ENCODE data around the gene ZNF653.

Gene ZNF653, protein sequence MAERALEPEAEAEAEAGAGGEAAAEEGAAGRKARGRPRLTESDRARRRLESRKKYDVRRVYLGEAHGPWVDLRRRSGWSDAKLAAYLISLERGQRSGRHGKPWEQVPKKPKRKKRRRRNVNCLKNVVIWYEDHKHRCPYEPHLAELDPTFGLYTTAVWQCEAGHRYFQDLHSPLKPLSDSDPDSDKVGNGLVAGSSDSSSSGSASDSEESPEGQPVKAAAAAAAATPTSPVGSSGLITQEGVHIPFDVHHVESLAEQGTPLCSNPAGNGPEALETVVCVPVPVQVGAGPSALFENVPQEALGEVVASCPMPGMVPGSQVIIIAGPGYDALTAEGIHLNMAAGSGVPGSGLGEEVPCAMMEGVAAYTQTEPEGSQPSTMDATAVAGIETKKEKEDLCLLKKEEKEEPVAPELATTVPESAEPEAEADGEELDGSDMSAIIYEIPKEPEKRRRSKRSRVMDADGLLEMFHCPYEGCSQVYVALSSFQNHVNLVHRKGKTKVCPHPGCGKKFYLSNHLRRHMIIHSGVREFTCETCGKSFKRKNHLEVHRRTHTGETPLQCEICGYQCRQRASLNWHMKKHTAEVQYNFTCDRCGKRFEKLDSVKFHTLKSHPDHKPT

DNA sequence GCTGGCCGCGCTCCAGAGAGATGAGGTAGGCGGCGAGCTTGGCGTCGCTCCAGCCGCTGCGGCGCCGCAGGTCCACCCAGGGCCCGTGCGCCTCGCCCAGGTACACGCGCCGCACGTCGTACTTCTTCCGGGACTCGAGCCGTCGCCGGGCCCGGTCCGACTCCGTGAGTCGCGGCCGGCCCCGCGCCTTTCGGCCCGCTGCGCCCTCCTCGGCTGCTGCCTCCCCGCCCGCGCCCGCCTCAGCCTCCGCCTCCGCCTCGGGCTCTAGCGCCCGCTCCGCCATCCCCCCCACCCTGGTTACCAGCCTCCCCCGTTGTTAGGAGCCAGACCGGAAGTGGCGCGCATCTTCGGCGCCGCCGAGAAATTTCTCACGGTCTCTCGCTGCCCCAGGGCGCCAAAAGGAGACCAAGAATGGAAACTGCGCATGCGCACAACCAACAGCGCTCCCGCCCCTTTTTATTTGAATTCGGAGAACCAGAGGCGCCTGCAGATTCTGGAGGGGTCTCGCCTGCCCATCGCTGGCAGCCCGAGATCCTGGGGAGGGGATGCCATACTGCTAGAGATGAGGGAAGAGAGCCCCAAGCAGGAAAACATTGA lies at the start of gene ZNF653:
Gene ZNF653 (minus strand): TSS at position 336 of the 597 bp plus-strand sequence. CDS start 53 bp downstream, at position 283.
- DNase-seq: peak; percentile 83 to 91 (median 88)

DNA sequence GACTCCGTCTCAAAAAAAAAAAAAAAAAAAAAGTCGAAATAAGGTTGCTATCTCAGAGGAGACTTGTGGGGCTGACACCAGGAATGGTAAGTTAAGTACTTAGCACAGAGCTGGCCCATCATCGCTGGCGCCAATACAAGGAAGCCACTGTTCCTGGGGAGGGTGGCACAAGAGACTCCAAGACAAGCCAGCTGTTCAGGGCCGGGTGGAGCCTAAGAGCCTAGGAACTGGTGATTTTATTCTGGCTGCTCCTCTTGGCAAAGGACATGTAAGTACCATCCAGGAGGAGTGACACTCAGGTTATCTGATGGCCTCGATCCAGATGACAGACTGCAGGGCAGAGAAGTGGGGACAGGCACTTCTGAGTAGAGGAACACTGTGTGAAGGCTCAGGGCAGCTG lies 49.6 kb upstream of the ZNF653 start:
- DNase-seq: no peak

DNA sequence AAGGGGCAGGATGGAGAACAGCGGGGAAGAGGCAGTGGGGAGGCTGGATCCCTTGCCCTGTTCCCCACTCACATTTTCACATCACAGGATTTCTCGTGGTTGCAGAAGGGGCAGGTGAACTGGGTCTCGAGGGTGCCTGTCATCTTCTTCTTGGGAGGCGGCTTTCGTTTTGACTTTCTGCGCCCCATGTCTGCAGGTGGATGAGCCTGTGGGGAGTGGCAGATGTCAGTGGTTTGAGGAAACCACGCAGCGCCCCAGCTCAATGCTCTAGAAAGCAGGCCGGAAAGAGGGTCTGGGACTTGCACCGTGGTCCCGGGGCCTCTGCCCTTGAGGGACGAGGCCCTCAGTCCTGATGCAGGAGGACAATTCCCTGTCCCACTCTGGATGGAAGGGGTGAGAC lies 48.5 kb upstream of the ZNF653 start:
- DNase-seq: no peak

DNA sequence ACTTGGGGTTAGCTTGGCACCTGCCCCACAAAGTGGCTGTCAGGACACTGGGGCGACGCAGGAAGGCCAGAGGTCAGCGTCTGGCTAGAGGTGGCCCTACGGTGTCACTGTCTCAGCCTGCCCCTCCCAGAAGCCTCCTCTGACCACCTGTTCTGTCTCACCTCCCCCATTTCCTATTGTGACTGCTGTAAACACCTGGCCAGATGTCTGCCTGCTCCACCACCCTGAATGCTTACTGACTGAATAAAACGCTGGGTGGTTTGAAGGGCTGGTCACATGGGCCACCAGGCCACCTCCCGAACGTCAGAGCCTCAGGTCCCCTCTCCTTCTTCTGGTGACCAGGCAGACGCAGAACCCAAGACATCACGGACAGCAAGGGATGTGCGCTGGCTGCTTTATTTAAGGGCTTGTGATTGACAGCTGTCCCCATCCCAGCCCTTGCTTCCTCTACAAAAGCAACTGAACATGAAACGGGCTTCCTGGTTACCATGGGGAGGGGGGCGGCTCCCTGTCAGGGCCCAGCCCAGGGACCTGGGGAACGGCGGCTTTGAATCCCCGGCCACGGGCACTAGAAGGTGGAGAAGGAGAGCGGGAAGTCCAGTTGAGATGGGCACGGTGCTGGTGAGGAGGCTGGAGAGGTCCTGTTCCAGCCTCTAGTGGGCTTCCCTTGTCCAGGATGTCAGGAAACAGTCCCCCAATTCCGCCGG lies 47.2 kb upstream of the ZNF653 start:
- no peak for DNase-seq

DNA sequence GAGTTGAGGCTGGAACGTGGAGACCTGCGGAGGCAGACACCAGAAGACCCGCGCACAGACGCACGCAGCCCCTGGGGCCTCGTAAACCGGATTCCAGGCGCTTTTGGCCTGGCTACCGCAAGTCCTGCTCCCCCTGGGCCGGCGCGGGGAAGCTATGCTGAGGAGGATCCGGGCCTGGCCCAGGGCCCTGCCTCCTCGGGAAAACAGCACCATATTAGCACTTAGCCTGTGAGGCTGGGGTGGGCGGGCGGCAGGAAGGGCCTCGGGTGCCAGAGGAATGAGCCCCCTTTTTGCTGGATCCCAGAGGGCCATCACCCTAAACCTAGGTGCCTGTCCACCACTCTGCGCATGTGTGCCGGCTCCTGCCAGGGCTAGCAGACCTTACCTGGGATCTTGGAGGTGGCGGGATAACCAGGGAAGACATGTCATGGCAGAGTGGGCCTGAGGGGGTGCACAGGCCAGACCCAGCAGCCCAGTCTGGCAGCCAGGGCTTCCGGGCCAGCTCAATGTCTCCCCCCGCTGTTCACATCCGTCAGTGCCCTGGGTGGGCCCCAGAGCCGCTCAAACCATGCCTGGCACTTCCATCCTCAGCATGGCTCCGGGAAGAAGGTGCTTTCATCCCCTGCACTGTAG lies 46.1 kb upstream of the ZNF653 start:
- DNase-seq: no peak

DNA sequence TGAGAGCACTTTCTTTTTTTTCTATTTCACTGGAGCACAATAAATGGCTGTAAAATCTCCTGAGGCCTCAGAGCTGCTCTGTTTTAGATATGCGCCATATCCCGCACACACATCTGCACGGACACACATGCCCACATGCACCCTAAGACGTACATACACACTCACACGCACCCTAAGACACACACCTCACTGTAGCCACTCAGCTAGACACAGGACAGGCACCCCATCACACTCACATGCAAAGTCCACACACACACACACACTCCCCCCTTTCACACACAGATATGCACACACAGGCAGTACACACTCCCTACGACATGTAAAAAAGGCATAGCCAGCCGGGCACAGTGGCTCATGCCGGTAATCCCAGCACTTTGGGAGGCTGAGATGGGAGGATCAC lies 44.6 kb upstream of the ZNF653 start:
- DNase-seq: no peak

DNA sequence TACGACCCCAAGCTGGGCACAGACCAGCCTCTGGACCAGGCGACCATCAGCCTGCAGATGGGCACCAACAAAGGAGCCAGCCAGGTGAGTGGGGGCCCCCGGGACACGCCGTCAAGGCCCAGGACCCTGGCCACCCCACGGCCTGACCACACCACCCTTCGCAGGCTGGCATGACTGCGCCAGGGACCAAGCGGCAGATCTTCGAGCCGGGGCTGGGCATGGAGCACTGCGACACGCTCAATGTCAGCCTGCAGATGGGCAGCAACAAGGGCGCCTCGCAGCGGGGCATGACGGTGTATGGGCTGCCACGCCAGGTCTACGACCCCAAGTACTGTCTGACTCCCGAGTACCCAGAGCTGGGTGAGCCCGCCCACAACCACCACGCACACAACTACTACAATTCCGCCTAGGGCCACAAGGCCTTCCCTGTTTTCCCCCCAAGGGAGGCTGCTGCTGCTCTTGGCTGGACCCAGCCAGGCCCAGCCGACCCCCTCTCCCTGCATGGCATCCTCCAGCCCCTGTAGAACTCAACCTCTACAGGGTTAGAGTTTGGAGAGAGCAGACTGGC lies 43.8 kb upstream of the ZNF653 start:
- DNase-seq: no peak

DNA sequence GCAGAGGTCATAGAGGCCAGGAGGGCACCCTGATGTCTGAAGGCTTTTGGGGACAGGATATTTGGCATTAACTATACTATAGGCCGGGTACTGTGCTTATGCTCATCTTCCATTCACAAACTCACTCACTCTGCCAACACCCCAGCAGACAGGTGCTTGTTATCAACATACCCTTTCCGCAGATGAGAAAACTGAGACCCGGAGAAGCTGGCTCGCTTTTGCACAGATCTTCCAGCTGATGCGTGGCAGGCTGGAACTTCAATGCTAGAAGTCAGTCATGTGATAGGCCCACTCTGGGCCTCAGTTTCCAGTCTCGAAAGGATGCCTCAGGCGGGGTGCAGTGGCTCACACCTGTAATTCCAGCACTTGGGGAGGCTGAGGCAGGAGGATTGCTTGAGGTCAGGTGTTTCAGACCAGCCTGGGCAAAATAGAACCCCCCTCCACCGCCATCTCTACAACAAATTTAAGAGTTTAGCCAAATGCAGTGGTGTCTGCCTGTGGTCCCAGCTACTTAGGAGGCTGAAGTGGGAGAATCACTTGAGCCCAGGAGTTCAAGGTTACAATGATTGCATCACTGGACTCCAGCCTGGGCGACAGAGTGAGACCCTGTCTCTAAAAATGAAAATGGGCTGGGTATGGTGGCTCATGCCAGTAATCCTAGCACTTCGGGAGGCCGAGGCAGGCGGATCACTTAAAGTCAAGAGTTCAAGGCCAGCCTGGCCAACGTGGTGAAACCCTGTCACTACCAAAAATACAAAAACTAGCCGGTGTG lies 42.5 kb upstream of the ZNF653 start:
- no peak for DNase-seq

DNA sequence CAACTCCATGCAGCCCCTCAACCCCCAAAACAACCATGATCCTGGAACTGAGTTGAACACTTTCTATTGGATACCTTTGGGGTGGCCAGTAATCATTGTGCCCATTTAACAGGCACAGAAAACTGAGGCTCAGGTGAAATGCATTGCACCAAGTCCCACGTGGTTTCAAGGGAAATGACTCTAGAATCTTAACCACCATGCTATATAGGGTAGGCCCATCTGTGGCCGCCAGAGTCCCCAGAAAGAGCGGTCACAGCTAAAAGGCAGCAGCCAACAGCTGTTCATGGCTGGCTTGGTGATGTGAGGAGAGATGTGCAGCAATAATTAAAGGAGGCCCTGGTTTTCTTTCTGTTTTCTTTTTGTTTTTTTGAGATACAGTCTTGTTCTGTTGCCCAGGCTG lies 35.6 kb upstream of the ZNF653 start:
- DNase-seq: no peak

DNA sequence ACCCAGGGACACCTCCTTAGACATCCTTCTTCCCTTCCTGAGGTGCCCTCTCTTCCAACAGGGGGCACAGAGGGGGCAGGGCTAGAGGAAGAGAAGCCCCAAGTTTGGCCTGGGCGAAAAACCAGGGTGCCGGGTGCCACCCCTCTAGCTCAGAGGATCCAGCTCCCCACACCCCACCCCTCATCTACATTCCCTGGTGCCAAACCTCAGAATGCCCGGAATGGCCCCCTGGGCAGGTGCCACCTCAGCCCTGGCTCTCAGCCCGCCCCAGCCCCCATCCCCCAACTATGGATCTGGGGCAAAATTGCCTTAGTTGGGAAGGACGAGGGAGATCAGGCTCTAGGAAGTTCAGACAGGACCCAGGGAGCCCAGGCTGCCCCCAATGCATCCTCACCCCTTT lies 35.0 kb upstream of the ZNF653 start:
- DNase-seq: no peak

DNA sequence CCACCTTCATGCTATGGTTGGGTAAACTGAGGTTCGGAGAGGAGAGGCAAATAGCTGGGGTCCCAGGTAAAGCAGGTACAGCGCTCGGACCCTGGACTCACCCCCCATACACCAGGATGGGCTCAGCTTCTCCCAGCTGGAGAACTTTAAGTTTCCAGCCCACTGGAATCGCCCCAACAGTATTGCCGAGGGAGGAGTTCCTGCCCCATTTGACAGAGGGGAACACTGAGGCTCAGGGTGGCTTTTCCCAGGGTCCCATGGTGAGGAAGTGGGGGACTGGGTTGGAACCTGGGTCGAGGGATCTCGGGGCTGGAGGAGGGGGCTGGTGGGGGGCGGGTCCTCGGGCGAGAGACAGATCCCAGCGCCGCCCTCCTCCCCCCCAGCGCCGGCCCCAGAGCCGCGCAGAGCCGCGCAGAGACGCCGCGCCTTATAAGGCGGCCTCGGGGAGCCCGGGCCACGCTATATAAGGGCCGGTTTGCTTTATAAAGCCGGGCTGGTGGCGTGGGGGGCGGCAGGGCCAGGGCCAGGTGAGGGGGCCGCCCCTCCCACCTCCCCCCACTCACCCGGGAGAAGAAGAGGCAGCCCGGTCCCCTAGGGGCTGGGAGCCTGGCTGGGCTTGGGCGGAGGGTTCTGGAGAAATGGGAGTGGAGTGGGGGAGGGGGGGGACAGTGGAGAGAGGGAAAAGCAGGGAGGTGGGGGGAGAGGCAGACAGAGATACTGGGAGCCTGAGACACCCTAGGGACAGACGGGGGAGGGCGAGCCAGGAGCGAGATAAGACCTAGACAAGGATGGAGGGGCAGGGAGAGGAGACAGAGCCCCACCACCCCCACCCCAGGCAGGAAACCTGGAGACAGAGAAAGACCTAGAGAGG lies 34.1 kb upstream of the ZNF653 start:
- no peak for DNase-seq

DNA sequence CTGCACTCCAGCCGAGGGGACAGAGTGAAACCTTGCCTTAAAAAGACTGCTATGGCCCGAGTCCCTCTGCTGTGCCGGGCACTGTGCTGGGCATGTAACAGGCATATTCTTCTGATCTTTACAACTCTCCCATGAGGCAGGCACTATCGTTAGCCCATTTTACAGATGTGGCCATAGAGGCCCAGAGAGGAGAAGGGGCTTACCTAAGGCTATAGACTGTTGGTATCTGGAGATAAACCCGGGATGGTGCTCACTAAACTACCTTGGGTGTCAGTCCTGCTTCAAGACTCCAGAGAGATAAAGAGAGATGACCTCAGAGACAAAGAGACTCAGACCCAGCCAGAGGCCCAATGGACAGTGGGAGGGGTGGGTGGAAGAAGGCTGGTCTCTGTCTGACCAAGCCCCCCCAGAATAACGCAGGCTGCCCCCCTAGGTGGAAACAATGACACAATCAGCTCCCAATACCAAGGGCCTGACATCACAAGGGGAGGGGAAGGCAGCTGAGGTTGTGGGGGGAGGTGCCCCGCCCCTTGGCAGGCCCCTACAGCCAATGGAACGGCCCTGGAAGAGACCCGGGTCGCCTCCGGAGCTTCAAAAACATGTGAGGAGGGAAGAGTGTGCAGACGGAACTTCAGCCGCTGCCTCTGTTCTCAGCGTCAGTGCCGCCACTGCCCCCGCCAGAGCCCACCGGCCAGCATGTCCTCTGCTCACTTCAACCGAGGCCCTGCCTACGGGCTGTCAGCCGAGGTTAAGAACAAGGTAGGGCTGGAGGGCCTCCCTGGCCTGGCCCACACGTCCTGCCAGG lies 32.8 kb upstream of the ZNF653 start, which contains the start of gene CNN1:
Gene CNN1 (plus strand): TSS at position 620 of the 805 bp plus-strand sequence. CDS start 77 bp downstream, at position 697.
- no peak for DNase-seq

DNA sequence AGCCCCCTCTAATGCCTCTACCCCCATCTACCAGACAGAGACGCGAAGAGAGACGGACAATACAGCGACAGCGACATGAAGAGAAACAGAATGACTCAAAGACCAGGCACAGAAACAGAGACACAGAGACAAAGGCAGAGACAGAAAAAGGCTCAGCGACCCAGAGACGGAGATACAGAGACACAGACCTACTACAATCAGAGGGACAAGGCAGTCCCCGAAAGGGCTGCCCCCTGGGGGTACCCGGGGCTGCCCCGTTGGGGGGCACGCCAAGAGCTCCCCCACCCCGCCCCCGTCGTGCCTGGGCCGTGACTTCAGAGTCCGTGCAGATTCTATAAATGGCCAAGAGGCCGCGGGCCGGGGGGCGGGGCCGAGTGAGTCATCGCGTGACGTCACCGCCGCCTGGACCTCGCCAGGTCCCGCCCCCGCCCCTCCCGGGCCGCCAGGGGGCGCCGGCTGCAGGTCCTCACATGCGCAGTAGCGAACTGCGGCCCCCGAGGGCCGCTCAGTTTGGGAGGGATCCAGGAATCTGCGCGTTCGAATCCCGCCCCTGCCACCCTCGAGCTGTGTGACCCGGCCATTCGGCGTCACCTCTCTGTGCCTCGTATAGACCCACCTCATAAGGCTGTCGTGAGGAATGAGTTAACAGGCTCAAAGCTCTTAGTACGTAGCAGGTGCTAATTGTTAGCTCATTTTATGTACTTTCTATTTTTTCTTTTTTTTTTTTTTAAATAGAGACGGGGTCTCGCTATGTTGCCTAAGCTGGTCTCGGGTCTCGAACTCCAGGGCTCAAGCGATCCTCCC lies 30.4 kb upstream of the ZNF653 start:
- peak; percentile 42 to 69 (median 64) for DNase-seq

DNA sequence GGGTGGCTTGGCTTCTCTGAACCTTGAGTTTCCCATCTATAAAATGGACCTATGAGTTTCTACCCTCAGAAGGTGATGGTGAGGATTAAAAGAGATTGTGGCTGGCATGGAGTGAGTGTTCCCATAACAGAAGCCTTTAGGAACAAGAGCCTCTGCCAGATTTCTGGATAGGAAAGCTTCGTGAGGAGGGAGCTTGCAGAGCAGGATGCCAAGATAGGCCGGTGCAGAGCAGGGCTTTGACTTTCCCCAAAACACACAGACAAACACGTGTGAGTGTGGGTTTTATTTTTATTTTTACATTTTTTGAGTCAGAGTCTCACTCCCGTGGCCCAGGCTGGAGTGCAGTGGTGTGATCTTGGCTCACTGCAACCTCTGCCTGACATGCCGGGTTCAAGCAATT lies 29.3 kb upstream of the ZNF653 start:
- no peak for DNase-seq

DNA sequence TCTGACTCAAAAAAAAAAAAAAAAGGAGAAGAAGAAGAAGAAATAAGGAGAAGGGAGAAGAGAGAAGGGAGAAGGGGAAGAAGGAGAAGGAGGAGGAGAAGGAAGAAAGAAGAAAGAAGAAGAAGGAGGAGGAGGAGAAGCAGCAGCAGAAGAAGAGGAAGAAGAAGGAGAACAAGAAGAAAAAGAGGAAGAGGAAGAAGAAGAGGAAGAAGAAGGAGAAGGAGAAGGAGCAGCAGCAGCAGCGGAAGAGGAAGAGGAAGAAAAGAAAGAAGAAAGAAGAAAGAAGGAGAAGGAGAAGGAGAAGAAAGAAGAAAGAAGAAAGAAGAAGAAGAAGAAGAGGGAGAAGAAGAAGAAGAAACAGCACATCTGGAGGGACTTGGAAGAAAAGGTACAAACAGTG lies 28.9 kb upstream of the ZNF653 start:
- DNase-seq: no peak

DNA sequence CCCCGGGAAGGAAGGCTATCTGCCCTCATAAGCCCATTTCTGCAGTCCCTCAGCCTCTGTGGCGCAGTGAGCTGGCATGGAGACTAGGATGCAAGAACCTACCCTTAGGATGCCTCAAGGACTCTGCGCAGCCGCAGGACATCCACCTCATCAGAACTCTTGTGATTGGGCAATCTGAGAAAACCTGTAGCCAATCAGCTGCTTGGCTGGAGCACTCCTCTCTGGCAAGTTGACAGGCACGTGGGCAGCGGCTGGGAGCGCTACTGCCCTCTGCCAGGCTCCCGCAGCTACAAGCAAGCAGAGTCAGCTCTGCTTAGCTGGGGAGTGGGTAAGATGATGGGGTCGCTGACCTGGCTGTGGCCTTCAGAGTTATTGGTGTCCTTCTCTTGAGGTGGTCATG lies 24.8 kb upstream of the ZNF653 start:
- peak in 1 of 4 experiments; percentile 9 for DNase-seq

DNA sequence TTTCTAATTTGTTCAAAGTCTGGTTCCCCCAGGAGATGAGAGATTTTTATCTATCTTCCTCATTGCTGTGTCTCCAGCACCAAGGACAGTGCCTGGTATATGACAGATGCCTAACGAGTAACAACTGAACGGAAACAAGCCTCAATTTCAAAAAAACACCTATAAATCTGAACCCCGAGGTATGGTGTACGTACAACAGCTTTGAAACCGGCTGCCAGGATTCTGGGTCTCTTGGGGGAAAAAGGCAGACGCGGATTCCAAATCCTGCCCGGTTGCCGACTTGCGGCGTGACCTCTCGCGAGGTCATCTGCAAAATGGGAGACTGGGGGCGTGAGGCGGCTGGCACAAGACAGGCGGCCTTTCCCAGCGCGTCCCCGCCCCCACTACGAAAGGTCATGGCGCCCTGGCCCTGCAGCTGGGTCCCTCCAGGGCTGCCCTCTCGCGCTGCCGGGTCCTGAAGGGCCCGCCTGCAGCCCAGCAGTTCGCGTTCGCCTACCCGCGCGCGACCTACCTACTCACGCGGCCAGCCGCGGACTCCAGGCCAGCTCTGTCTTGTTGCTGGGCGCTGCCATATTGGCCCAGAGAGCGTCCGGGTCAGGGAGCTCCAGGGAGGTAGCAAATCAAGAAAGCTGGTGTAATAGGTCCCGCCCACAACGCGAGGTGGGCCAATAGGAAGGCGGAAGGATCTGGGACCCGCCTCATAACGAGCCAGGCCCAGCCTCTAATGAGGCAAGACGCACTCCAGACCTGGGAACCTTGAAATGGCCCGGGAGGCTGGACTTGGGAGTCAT lies 23.1 kb upstream of the ZNF653 start, which contains the start of gene ECSIT:
Gene ECSIT (minus strand): TSS at position 584 of the 791 bp plus-strand sequence. CDS start 9,964 bp downstream, outside the sequence.
- DNase-seq: peak; percentile 69 to 85 (median 80)

DNA sequence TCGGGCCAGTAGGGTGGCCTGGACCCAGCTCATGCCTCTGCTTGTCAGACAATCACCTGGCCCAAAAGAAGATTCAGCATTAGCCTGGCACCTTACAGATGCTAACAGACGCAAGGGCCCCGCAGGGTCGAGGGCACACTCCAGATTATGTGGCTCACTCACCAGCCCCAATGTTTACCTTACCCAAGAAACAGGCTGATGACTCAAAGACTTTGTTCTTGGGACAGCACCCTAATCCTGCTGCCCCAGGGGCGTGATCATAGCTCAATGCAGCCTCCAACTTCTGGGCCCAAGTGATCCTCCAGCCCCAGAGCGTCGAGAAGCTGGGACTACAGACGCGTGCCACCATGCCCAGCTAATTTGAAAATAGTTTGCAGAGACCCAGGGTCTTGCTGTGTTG lies 13.5 kb upstream of the ZNF653 start:
- no peak for DNase-seq

Measured in activated naive CD4-positive, alpha-beta T cell (primary cell).